ENCODE results near the gene CYFIP2.
"Not testable (repeated sequence)": the region's sequence is repeated elsewhere in the genome, so short reads cannot be mapped to it uniquely, and the experiment has no call there.

Gene CYFIP2

GRCh38 chr5:157265714-157266285 lies at the start of gene CYFIP2:
CYFIP2 (plus strand) TSS chr5:157266123; CDS start chr5:157285362, 19,239 bp downstream.
- peak; percentile 78 for DNase-seq (ENCODE audit: low read depth)

DNA sequence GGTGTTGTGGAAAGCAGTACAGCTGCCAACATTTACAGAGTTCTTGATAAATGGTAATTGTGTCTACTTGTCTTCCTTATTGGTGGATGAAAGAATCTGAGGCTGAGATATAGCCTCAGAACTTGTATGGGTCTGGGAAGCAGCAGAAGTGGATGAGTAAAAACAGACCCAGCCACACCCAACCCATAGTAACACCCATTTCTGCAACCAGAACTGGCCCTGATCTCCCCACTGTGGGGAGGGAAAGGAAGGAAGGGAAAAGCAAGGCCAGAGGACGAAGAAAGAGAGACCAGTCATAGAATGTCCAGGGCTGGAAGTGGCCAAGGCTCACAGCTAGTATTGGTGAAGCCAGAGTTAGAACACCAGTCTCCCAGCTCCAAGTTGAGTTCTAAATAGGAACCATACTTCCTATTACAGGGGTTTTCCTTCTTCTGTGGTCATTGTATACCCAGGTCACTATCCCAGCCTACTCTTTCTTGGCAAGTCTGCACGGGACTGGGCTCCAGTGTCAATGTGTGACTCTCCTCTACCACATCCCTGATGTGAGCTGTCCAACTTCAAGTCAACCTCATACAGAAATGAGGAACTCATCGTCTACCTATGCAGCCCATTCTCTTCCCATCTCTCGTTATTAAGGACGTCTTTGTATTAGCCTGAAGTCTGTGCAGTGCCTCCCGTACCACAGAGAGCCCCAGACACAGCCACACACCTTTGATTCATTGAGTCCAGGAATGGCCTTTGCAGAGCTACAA lies 49.4 kb upstream of the CYFIP2 start:
- DNase-seq (ENCODE audit: low read depth), result no peak

GRCh38 chr5:157217289-157218024 lies 48.5 kb upstream of the CYFIP2 start:
- DNase-seq (ENCODE audit: low read depth), result no peak

DNA sequence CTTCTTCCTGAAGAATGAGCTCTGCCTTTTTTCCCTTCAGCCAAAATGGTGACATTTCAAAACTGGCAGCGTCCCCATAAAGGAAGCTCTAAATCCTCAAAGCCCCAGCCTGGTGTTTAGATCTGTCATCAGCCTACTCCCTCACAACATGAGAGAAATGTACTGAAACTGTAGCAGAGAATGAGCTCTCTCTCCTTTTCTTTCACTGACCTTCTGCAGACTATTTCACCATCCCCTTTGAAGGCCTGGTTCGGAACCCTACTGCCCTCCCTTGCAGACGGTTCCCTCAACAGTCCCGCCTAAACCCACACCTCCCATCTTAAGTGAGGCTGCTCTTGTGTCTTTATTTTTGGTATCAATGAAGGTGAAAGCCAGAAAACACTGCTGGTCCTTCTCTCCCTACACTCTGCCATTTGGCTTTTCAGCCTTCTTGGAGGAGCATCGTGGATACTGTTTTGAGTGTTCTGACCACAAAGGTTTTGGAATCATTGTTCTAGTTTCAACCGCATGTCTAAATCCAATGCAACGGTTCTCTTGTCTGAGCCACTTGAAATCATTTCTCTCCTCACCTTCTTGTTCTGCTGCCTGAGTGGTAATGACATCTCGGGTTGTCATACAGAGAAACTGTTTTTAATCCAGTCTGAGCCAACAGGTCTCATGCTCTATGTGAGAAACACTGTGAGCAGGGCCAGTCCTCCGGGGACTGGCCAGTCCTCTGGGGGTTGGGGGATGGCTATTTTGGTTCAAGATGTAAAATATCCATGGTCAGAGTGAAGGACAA lies 46.2 kb upstream of the CYFIP2 start:
- no peak for DNase-seq (ENCODE audit: low read depth)

GRCh38 chr5:157221959-157222358 lies 44.0 kb upstream of the CYFIP2 start:
- DNase-seq (ENCODE audit: low read depth), result no peak

- DNase-seq (ENCODE audit: low read depth), result no peak
Measured at GRCh38 chr5:157222506-157223230, 43.3 kb upstream of the CYFIP2 start.

DNA sequence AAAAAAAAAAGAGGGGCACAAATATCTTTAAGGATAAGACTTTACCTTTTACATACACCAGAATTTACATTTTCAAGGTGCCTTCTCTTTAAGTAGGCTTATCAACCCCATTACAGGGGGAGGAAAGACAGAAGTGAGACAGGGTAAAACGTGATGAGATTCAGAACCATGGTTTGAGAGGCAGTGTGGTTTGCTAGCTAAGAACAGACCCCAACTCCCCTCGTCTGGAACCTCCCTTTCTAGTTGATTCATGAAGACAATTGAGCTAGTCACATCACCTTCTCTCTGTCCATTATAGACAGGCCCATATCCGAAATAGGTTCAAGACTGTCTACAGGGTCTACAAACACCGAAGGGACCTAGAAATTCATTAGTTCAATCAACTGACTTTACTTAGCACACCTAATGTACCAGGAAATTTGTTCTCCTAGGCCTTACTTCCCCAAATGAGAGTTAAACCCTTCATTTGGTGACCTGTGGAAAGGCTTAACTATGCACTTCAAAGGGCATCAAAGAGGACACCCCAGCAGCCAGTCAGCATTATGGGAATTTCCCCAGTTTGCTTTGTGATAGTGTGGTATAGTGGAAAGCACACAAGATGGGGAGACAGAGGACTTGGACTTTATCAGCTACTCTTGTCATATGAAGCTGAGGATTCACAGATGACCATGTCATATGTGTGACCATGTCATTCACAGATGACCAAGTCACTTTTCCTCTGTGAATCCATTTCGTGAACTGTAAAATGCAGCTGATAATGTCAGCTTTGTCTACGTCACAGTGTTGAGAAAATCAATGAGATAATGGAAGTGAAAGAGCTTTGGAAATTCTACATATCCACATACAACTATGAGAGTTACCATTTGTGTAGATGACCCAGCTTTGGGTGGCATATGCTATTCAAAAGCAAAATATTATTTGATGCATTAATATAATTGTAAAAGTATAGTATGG lies 40.2 kb upstream of the CYFIP2 start:
- DNase-seq (ENCODE audit: low read depth), result no peak

GRCh38 chr5:157230610-157231009 lies 35.3 kb upstream of the CYFIP2 start:
- DNase-seq (ENCODE audit: low read depth), result no peak

- DNase-seq (ENCODE audit: low read depth), result no peak
Measured at GRCh38 chr5:157232706-157233105, 33.2 kb upstream of the CYFIP2 start.

DNA sequence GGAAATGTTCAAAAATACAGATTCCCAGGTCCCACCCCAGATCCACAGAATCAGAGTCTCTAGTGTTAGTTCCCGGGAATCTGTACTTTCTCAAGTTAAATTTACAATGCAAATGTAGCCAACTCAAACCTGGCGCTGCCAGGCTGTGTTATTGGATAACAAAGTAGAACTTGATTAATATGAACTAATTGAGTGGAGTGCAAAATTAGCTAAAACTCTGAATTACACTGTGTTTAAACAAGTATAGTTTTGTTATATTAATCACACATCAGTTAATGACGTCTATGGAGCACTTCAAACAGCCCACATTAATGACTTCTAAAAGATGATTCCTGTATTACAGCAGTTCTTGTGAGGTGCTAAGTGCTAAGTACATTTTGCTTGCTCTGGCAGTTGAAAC lies 32.4 kb upstream of the CYFIP2 start:
- DNase-seq (ENCODE audit: low read depth), result no peak

- DNase-seq (ENCODE audit: low read depth), result no peak
Measured at GRCh38 chr5:157236423-157236822, 29.5 kb upstream of the CYFIP2 start.

DNA sequence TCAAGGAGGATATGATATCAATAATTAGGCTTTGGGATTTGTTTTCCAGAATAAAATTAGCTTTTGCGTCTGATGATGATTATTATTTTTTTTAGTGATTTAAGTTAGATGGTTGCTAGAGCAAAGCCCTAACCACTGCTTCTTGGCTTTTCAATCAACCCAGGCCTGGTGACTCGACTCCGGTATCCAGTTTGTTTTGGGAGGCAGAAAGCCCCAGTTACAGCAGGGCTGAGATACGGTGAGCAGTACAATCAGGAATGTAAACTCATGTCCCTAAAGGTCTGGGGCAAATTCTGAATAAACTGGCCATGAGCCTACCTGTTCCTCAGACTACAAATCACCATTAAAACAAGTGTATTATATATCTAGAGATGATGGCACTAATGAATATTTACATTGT lies 24.4 kb upstream of the CYFIP2 start:
- no peak for DNase-seq (ENCODE audit: low read depth)

GRCh38 chr5:157244704-157245103 lies 21.2 kb upstream of the CYFIP2 start:
- DNase-seq (ENCODE audit: low read depth), result not testable (repeated sequence)

- no peak for DNase-seq (ENCODE audit: low read depth)
Measured at GRCh38 chr5:157245476-157245875, 20.4 kb upstream of the CYFIP2 start.

GRCh38 chr5:157245886-157246285 lies 20.0 kb upstream of the CYFIP2 start:
- DNase-seq (ENCODE audit: low read depth), result no peak

- DNase-seq (ENCODE audit: low read depth), result no peak
Measured at GRCh38 chr5:157247267-157247666, 18.7 kb upstream of the CYFIP2 start.

DNA sequence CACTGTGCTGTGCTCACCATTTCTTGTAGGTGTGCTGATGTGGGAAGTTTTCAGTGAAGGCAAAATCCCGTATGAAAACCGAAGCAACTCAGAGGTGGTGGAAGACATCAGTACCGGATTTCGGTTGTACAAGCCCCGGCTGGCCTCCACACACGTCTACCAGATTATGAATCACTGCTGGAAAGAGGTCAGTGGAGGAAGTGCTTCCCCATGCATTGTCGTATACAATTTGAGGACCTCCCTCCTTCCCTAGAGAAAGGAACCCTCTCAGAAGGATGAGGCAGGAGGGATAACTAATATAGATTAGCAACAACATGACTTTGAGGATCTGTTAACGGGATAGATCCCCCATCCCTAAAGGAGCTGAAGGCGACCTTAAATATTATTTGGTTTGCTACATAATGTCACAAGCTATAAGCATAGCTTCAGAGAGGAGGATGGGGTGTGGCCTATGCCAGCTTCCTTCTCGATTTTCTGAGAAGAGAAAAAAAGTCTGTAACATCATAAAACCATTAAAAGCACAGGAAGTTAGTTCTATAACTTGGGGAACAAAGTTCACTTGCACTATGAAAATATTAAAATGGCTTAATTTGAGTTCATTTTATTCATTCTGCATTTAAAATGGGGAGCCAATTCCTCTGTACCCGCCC lies 17.0 kb upstream of the CYFIP2 start:
- no peak for DNase-seq (ENCODE audit: low read depth)

- DNase-seq (ENCODE audit: low read depth), result no peak
Measured at GRCh38 chr5:157252711-157253465, 13.0 kb upstream of the CYFIP2 start.

DNA sequence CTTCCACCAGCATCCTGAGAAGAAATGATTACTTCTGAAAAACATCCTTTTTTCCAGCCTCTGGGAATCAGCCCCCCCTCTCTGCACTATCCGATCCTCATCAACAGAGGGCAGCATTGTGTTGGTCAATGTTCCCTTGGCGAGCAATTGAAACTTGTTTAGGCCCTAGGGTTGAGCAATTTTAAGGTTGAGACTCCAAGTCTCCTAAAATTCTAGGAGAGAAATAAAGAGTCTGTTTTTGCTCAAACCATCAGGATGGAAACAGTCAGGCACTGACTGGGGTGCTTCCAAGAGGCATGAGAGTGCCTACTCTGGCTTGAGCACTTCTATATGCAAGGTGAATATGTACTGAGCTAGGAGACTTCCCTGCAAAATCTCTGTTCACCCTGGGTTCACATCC lies 12.4 kb upstream of the CYFIP2 start:
- no peak for DNase-seq (ENCODE audit: low read depth)
